ENCODE results near the gene AFDN.

Gene AFDN

DNA sequence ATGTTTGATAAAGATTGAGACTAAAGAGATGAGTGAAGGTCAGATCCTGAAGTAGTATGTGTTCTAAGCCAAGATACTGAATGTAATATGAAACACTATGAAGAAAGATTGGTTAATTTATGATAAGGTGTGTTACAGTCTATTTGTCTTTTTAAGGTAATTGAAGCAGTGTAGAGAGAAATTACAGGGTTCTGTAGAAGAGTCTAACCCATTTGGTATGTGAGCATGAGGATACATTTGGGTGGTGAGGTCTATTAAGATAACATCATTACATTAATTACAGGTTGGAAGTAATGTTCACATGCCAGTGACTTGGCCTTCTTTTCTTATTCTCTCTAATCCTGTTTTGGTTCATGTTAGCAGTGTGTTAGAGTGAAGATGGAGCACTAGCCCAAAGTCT lies 61.4 kb downstream of the AFDN start:
- no peaks in the 10 kb centered on the region for H3K4me1 ChIP-seq (ENCODE audit: control insufficient read depth in 1 of 2, insufficient read depth in 2 of 2, low read length in 2 of 2)
- H3K36me3 ChIP-seq (ENCODE audit: control insufficient read depth in 1 of 2, insufficient read depth in 2 of 2, low read length in 2 of 2) = peaks cover 0 to 15% of the 10 kb centered on the region in 2 donors
- H3K27ac ChIP-seq (ENCODE audit: low read length) = no peak overlapping the region
- H3K4me3 ChIP-seq (ENCODE audit: low read depth in 1 of 2, low read length in 2 of 2) = no peak overlapping the region
- H3K27me3 ChIP-seq (ENCODE audit: low read depth, low read length) = no peaks in the 10 kb centered on the region
- no peaks in the 10 kb centered on the region for H3K9me3 ChIP-seq (ENCODE audit: control insufficient read depth in 1 of 2, low read length in 2 of 2)

DNA sequence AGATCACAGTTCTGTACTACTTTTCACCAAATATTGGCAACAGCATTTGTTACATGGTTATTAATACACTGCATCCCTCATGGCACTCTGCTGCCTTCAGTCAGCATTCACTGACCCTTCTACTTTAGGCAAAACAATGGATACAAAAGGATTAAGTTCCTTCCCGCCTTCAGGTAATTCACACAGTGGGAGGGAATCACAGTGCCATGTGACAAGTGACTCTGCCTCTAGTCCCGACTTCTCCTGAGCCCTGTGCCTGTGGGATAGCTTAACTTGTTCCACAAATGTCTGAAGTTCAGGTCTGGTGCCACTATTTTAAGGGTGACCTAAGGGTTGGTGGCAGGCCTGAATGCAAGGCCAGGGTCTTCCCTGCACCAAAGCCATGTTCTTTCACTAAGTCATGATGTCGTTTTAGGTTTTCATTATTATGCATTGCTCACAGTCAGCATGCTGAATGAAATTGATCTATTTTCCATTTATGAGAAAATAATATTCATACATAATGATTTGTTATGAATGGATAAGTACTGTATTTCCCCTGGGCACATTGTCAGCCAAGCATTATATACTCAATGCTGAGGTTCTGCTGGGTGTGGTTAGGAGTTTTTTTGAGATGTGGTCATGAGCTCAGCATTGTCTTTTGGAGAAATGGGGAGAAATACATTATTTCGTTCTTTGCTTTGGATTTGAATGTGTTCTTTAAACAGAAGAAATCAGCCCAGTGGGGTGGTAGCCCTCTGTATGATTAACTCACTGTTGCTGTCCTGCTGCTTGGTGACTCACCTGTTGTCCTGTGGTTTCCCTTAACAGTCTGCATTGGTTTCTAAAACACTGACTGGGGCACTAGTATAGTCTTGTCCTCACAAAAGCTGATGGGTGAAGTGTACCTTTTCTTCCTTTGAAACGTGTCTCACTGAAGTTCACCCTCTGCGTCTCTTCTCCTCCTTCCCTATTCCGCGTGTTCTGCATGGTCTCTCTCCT lies 66.4 kb downstream of the AFDN start:
- Histone ChIP-seq H3K4me3 (ENCODE audit: low read depth in 1 of 2, low read length in 2 of 2) (no peak overlapping the region), H3K27ac (ENCODE audit: low read length) (no peak overlapping the region), H3K27me3 (ENCODE audit: low read depth, low read length) (no peaks in the 10 kb centered on the region), H3K4me1 (ENCODE audit: control insufficient read depth in 1 of 2, insufficient read depth in 2 of 2, low read length in 2 of 2) (no peaks in the 10 kb centered on the region), H3K9me3 (ENCODE audit: control insufficient read depth in 1 of 2, low read length in 2 of 2) (no peaks in the 10 kb centered on the region), H3K36me3 (ENCODE audit: control insufficient read depth in 1 of 2, insufficient read depth in 2 of 2, low read length in 2 of 2) (peaks cover 3 to 15% of the 10 kb centered on the region in 2 donors)

DNA sequence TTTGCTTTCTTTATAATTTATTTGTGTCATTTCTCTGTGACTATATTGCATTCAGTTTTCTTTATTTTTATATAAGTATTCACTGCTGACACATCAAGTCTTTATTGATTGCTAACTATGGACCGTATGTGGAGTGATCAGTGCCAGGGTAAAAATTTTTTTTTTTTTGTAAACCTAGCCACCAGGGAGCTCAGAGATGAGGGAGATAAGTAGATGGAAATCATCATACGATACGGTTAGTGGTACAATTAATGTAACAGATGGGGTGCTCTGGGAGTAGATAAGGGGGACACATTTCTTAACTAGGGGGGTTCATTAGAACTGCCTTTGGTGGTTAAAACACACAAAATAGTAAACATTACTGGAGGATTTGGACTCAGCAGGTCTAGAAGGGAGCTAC lies 68.3 kb downstream of the AFDN start:
- peaks cover 3 to 7% of the 10 kb centered on the region in 2 donors for H3K36me3 ChIP-seq (ENCODE audit: control insufficient read depth in 1 of 2, insufficient read depth in 2 of 2, low read length in 2 of 2)
- H3K4me1 ChIP-seq (ENCODE audit: control insufficient read depth in 1 of 2, insufficient read depth in 2 of 2, low read length in 2 of 2) = no peaks in the 10 kb centered on the region
- no peak overlapping the region for H3K4me3 ChIP-seq (ENCODE audit: low read depth in 1 of 2, low read length in 2 of 2)
- no peaks in the 10 kb centered on the region for H3K27me3 ChIP-seq (ENCODE audit: low read depth, low read length)
- H3K27ac ChIP-seq (ENCODE audit: low read length) = no peak overlapping the region
- no peaks in the 10 kb centered on the region for H3K9me3 ChIP-seq (ENCODE audit: control insufficient read depth in 1 of 2, low read length in 2 of 2)

DNA sequence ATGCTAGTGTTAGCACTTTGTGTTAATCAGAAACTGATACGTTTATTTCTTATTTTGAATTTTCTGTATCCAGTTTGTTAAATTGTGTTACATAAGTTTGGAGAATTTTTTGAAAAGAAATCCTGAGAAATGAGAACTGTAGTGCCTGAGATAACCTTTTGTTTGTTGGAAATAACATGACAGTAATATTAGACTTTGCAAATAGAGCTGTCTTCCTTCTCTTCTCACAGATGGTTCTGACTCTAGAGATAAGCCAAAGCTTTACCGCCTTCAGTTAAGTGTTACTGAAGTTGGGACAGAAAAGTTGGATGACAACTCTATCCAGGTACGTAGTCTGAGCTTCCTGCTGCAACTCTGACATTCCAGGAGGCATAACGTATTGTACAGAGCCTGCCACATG lies 69.9 kb downstream of the AFDN start:
- Histone ChIP-seq H3K27ac (ENCODE audit: low read length) (no peak overlapping the region), H3K36me3 (ENCODE audit: control insufficient read depth in 1 of 2, insufficient read depth in 2 of 2, low read length in 2 of 2) (peaks cover 3 to 4% of the 10 kb centered on the region in 2 donors), H3K4me3 (ENCODE audit: low read depth in 1 of 2, low read length in 2 of 2) (no peak overlapping the region), H3K9me3 (ENCODE audit: control insufficient read depth in 1 of 2, low read length in 2 of 2) (no peaks in the 10 kb centered on the region), H3K27me3 (ENCODE audit: low read depth, low read length) (no peaks in the 10 kb centered on the region), H3K4me1 (ENCODE audit: control insufficient read depth in 1 of 2, insufficient read depth in 2 of 2, low read length in 2 of 2) (no peaks in the 10 kb centered on the region)

DNA sequence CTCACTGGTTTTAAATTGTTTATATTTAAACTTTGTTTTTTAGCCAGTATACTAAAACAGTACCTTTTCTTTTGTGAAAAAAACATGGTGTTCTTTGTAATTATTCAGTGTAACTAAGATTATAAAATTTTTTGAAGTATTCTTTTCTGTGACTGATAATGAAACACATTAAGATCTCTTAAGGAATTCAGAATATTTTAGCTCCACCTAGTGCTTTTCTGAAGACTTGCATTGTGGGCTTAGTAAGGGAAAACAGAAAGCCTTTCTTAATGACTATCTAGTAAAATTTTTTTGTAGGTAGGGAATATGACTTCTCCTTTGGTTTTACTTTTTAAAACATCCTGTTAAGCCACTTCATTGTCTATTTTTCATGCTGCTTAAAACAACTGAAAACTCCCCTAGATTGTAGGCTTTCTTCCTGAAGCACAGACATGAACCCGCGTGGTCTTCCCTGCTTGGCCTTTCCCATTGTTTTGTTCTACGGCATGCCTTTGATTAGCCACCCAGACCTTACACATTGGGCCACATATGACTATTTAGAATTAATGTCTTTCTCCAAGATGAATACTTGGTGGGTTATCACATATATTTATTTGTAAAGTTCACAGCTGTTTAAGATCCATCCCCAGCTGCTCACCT lies 72.1 kb downstream of the AFDN start:
- H3K9me3 ChIP-seq (ENCODE audit: control insufficient read depth in 1 of 2, low read length in 2 of 2) = no peaks in the 10 kb centered on the region
- H3K27ac ChIP-seq (ENCODE audit: low read length) = no peak overlapping the region
- H3K36me3 ChIP-seq (ENCODE audit: control insufficient read depth in 1 of 2, insufficient read depth in 2 of 2, low read length in 2 of 2) = peaks cover 3 to 11% of the 10 kb centered on the region in 2 donors
- H3K4me3 ChIP-seq (ENCODE audit: low read depth in 1 of 2, low read length in 2 of 2) = no peak overlapping the region
- H3K27me3 ChIP-seq (ENCODE audit: low read depth, low read length) = no peaks in the 10 kb centered on the region
- H3K4me1 ChIP-seq (ENCODE audit: control insufficient read depth in 1 of 2, insufficient read depth in 2 of 2, low read length in 2 of 2) = no peaks in the 10 kb centered on the region

DNA sequence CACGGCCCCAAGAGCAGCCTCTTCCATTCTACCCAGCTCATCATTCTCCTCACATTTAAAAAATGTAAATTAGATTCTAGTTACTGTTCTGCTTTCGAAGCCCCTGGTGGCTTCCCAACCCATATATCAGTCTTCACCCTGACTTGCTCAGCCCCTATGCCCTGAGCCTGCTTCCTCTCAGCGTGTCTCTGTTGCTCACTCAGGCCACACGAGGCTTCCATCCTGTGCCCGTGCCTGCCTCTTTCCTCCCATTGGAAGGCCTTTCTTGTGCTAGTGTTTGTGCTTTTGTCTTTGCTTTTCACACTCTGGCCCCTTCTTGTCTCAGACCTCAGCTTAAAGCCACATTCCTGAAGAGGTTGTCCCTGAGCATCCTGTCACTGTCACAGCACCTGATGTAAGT lies 78.1 kb downstream of the AFDN start:
- no peaks in the 10 kb centered on the region for H3K27me3 ChIP-seq (ENCODE audit: low read depth, low read length)
- H3K4me3 ChIP-seq (ENCODE audit: low read depth in 1 of 2, low read length in 2 of 2) = no peak overlapping the region
- no peaks in the 10 kb centered on the region for H3K4me1 ChIP-seq (ENCODE audit: control insufficient read depth in 1 of 2, insufficient read depth in 2 of 2, low read length in 2 of 2)
- H3K9me3 ChIP-seq (ENCODE audit: control insufficient read depth in 1 of 2, low read length in 2 of 2) = no peaks in the 10 kb centered on the region
- peaks cover 5 to 30% of the 10 kb centered on the region in 2 donors for H3K36me3 ChIP-seq (ENCODE audit: control insufficient read depth in 1 of 2, insufficient read depth in 2 of 2, low read length in 2 of 2)
- no peak overlapping the region for H3K27ac ChIP-seq (ENCODE audit: low read length)

DNA sequence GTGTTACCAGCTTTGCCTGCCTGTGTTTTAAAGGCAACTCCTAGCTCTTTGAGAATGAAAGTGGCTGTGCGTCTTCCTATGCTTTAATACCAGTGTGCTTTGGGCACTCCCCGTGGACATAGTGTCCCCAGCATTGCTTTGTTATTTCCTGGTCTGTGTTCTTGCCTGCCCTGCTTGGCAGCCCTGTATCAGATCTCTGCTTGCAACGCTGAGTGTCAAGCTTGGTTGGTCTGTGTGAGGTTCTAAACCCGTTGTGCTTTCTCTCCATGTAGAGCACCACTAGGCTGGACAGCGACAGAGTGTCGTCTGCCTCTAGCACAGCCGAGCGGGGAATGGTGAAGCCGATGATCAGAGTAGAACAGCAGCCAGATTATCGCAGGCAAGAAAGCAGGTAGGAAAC lies 80.2 kb downstream of the AFDN start:
- Histone ChIP-seq H3K4me3 (ENCODE audit: low read depth in 1 of 2, low read length in 2 of 2) (no peak overlapping the region), H3K27ac (ENCODE audit: low read length) (no peak overlapping the region), H3K4me1 (ENCODE audit: control insufficient read depth in 1 of 2, insufficient read depth in 2 of 2, low read length in 2 of 2) (no peaks in the 10 kb centered on the region), H3K27me3 (ENCODE audit: low read depth, low read length) (no peaks in the 10 kb centered on the region), H3K9me3 (ENCODE audit: control insufficient read depth in 1 of 2, low read length in 2 of 2) (no peaks in the 10 kb centered on the region), H3K36me3 (ENCODE audit: control insufficient read depth in 1 of 2, insufficient read depth in 2 of 2, low read length in 2 of 2) (peaks cover 5 to 30% of the 10 kb centered on the region in 2 donors)

DNA sequence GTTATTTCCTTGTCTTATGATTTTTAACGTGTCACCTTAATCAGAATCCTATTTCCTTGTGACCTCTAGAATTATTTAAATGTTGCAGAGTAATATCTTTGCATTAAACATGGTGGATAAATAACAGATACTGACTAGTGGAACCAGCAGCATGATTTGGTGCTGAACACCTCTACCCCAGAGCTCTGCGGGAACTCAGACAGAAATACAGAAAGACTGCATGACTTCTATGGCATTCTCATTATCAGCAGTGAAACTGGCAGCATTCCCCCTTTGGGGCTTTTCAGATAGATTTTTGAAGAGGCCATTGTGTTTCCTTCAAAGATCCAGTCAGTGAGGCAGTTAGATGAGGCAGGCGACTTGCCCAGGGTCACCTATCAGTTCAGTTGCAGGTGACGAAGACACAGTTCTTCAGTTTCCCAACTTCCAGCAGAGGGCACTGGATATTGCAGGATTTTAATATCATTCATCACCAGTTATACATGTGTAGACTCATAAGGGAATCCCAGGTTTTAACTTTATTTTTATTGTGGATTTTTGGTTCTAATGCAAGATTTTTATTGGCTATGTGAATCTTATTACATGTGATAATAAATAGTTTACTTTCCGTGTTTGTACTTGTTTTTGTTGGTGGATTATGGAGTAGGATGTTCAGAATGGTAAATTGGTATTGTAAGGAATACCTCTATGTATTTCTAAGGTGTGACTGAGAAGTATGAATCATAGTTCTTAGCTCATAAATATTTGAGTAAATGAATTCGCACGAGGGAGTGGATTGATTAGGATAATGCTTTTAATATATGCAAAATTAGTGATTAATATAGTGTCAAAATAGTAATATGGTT lies 81.3 kb downstream of the AFDN start:
- Histone ChIP-seq H3K27me3 (ENCODE audit: low read depth, low read length) (no peaks in the 10 kb centered on the region), H3K36me3 (ENCODE audit: control insufficient read depth in 1 of 2, insufficient read depth in 2 of 2, low read length in 2 of 2) (peaks cover 5 to 26% of the 10 kb centered on the region in 2 donors), H3K27ac (ENCODE audit: low read length) (no peak overlapping the region), H3K4me3 (ENCODE audit: low read depth in 1 of 2, low read length in 2 of 2) (no peak overlapping the region), H3K4me1 (ENCODE audit: control insufficient read depth in 1 of 2, insufficient read depth in 2 of 2, low read length in 2 of 2) (no peaks in the 10 kb centered on the region), H3K9me3 (ENCODE audit: control insufficient read depth in 1 of 2, low read length in 2 of 2) (no peaks in the 10 kb centered on the region)

DNA sequence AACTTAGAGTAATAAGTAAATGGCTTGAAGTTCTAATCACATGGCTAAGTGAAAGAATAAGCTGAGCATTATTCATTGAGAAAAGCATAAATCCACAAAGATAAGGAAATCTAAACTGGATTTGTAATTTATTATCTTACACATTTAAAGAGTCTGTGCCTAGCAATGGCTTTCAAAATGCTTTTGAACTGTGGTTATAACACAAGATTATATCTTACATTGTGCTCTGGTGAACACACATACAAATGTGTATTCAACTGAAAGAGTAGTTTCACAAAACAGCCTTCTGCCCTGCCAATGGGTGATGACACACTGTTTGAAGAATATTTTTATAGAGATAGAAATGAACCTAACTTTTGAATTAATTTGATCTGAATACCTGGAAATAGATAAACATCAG lies 83.3 kb downstream of the AFDN start:
- no peaks in the 10 kb centered on the region for H3K4me1 ChIP-seq (ENCODE audit: control insufficient read depth in 1 of 2, insufficient read depth in 2 of 2, low read length in 2 of 2)
- H3K36me3 ChIP-seq (ENCODE audit: control insufficient read depth in 1 of 2, insufficient read depth in 2 of 2, low read length in 2 of 2) = peaks cover 9 to 14% of the 10 kb centered on the region in 2 donors
- H3K9me3 ChIP-seq (ENCODE audit: control insufficient read depth in 1 of 2, low read length in 2 of 2) = no peaks in the 10 kb centered on the region
- H3K27ac ChIP-seq (ENCODE audit: low read length) = no peak overlapping the region
- H3K27me3 ChIP-seq (ENCODE audit: low read depth, low read length) = no peaks in the 10 kb centered on the region
- H3K4me3 ChIP-seq (ENCODE audit: low read depth in 1 of 2, low read length in 2 of 2) = no peak overlapping the region

DNA sequence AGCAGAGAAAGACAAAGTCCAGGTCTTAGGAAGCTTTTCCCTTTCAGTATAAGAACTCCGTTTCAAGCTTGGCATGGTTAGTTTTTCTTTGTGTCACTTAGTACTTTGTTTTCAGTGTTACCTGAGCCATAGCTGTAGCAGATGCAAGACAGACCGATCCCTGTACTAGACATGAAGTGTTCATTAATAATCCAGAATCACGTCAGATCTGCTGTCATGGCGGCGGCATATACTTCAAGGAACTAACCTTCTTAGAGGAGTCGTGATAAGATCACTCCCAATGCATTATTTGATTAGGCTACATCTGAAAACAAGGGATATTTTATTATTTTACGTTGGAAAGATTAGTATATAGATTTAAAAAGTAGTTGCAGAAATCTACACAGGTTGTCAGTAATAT lies 83.9 kb downstream of the AFDN start:
- Histone ChIP-seq H3K4me3 (ENCODE audit: low read depth in 1 of 2, low read length in 2 of 2) (no peak overlapping the region), H3K27me3 (ENCODE audit: low read depth, low read length) (no peaks in the 10 kb centered on the region), H3K4me1 (ENCODE audit: control insufficient read depth in 1 of 2, insufficient read depth in 2 of 2, low read length in 2 of 2) (no peaks in the 10 kb centered on the region), H3K36me3 (ENCODE audit: control insufficient read depth in 1 of 2, insufficient read depth in 2 of 2, low read length in 2 of 2) (peaks cover 16 to 20% of the 10 kb centered on the region in 2 donors), H3K9me3 (ENCODE audit: control insufficient read depth in 1 of 2, low read length in 2 of 2) (no peaks in the 10 kb centered on the region), H3K27ac (ENCODE audit: low read length) (no peak overlapping the region)

DNA sequence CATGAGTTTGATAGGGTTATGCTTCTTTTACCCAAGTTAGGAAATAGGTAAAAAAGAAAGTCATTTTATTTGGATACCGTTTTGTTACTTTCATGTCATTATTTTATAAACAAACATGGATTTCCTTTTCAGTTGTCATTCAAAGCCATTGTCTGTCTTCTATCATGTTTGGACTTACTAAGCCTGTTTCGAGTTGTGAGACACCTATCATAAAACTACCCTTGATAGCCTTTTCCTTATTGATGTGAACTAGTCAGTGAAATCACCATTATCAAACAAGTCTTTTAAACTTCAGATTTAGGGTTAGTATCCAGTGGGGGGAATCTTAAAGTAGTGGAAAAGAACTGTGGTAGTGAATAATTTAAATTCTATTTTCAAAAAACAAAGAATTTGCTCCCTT lies 85.8 kb downstream of the AFDN start:
- Histone ChIP-seq H3K9me3 (ENCODE audit: control insufficient read depth in 1 of 2, low read length in 2 of 2) (no peaks in the 10 kb centered on the region), H3K27me3 (ENCODE audit: low read depth, low read length) (no peaks in the 10 kb centered on the region), H3K36me3 (ENCODE audit: control insufficient read depth in 1 of 2, insufficient read depth in 2 of 2, low read length in 2 of 2) (peaks cover 20 to 38% of the 10 kb centered on the region in 2 donors)

More for the DNA sequence above, 85.8 kb downstream of the AFDN start:
- Histone ChIP-seq H3K4me1 (ENCODE audit: control insufficient read depth in 1 of 2, insufficient read depth in 2 of 2, low read length in 2 of 2) (no peaks in the 10 kb centered on the region), H3K4me3 (ENCODE audit: low read depth in 1 of 2, low read length in 2 of 2) (no peak overlapping the region), H3K27ac (ENCODE audit: low read length) (no peak overlapping the region)

All from muscle layer of duodenum (tissue), 2 donors.